ENCODE data around the gene SLC10A7. TPM values are rescaled to one million over a fixed set of nuclear protein-coding genes. Genes with fewer than 3 reads are reported as not detected.

SLC10A7 gene
- total and polyA plus RNA-seq, 7 experiments from 2014 or later, result 7.9 to 26.8 (median 15.0) TPM

GRCh38 chr4:146282657-146283056 lies 239.1 kb downstream of the SLC10A7 start:
- CTCF ChIA-PET, result no interaction called here
- Mint-ChIP-seq H3K27me3 (no peaks in the 10 kb centered on the region), H3K36me3 (peaks cover 0 to 18% (median 4%) of the 10 kb centered on the region in 5 donors), H3K4me3 (no peak overlapping the region), H3K4me1 (no peaks in the 10 kb centered on the region), H3K27ac (no peak overlapping the region), H3K9me3 (no peaks in the 10 kb centered on the region)
- POLR2A ChIA-PET, result interaction anchor here (0.7 kb wide), 1 partner anchor 51 kb away, joined by 3 read pairs; no protein-coding TSS in a partner anchor
- DNase-seq, result no peak
- no peaks in the 10 kb centered on the region for H3K4me1 ChIP-seq (ENCODE audit: control insufficient read depth in 2 of 2, insufficient read depth in 2 of 2, low read length in 2 of 2)
- no peaks in the 10 kb centered on the region for H3K9me3 ChIP-seq (ENCODE audit: control insufficient read depth in 2 of 3, low read length in 3 of 3)
- peaks cover 0 to 15% (median 0%) of the 10 kb centered on the region in 3 experiments for H3K36me3 ChIP-seq (ENCODE audit: control insufficient read depth in 2 of 3, insufficient read depth in 3 of 3, low read length in 3 of 3)
- H3K27me3 ChIP-seq (ENCODE audit: control insufficient read depth in 2 of 2, insufficient read depth in 2 of 2, low read length in 2 of 2), result no peaks in the 10 kb centered on the region
- intact Hi-C loops (cut with micrococcal nuclease), result no loop called here
- H3K27ac ChIP-seq (ENCODE audit: low read depth, low read length), result no peak overlapping the region
- no peak for ATAC-seq
- H3K4me3 ChIP-seq (ENCODE audit: low read length), result no peak overlapping the region

- Mint-ChIP-seq H3K4me3 (no peak overlapping the region), H3K27ac (no peak overlapping the region), H3K27me3 (no peaks in the 10 kb centered on the region), H3K4me1 (no peaks in the 10 kb centered on the region), H3K9me3 (no peaks in the 10 kb centered on the region), H3K36me3 (peaks cover 0 to 36% (median 9%) of the 10 kb centered on the region in 5 donors)
- no peaks in the 10 kb centered on the region for H3K27me3 ChIP-seq (ENCODE audit: control insufficient read depth in 2 of 2, insufficient read depth in 2 of 2, low read length in 2 of 2)
- no peaks in the 10 kb centered on the region for H3K9me3 ChIP-seq (ENCODE audit: control insufficient read depth in 2 of 3, low read length in 3 of 3)
- no peaks in the 10 kb centered on the region for H3K4me1 ChIP-seq (ENCODE audit: control insufficient read depth in 2 of 2, insufficient read depth in 2 of 2, low read length in 2 of 2)
- no peaks in the 10 kb centered on the region for H3K36me3 ChIP-seq (ENCODE audit: control insufficient read depth in 2 of 3, insufficient read depth in 3 of 3, low read length in 3 of 3)
- CTCF ChIA-PET, result no interaction called here
- ATAC-seq, result no peak
- no peak overlapping the region for H3K4me3 ChIP-seq (ENCODE audit: low read length)
- intact Hi-C loops (cut with micrococcal nuclease), result no loop called here
- POLR2A ChIA-PET, result no interaction called here
- H3K27ac ChIP-seq (ENCODE audit: low read depth, low read length), result no peak overlapping the region
- no peak for DNase-seq
Measured at GRCh38 chr4:146278986-146279385, 242.8 kb downstream of the SLC10A7 start.

DNA sequence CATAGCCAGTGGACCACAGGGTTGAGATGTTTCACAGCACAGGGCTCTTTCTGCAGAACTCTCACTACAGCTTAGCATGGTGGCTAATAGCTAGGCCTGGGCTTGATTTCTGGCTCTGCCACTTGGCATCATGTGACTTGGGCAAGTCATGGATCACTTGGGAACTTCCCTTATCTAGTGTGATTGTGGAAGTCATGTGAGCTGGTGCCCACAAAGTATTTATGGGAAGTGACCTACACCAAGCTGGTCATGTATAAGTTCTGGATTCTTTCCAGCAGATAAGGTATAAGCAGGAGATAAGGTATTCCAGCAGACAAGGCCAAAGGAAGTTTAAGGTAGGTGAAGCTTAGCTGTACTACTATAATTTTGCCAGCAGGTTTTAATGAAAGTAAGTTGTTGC lies 246.4 kb downstream of the SLC10A7 start:
- ChIA-PET CTCF (interaction anchor here (0.8 kb wide), 1 partner anchor 11 kb away, joined by 3 read pairs; no protein-coding TSS in a partner anchor), POLR2A (no interaction called here)
- Histone ChIP-seq H3K9me3 (ENCODE audit: control insufficient read depth in 2 of 3, low read length in 3 of 3) (no peaks in the 10 kb centered on the region), H3K27me3 (ENCODE audit: control insufficient read depth in 2 of 2, insufficient read depth in 2 of 2, low read length in 2 of 2) (no peaks in the 10 kb centered on the region), H3K36me3 (ENCODE audit: control insufficient read depth in 2 of 3, insufficient read depth in 3 of 3, low read length in 3 of 3) (no peaks in the 10 kb centered on the region), H3K4me1 (ENCODE audit: control insufficient read depth in 2 of 2, insufficient read depth in 2 of 2, low read length in 2 of 2) (no peaks in the 10 kb centered on the region), H3K27ac (ENCODE audit: low read depth, low read length) (no peak overlapping the region), H3K4me3 (ENCODE audit: low read length) (no peak overlapping the region)
- intact Hi-C loops (cut with micrococcal nuclease), result no loop called here
- H3K9me3 Mint-ChIP-seq, result no peaks in the 10 kb centered on the region
- H3K27ac Mint-ChIP-seq, result no peak overlapping the region
- ATAC-seq (no peak), DNase-seq (no peak)
- peaks cover 0 to 6% (median 0%) of the 10 kb centered on the region in 7 donors for H3K4me1 Mint-ChIP-seq
- H3K36me3 Mint-ChIP-seq, result peaks cover 2 to 42% (median 23%) of the 10 kb centered on the region in 5 donors
- no peaks in the 10 kb centered on the region for H3K27me3 Mint-ChIP-seq
- H3K4me3 Mint-ChIP-seq, result no peak overlapping the region

GRCh38 chr4:146274774-146275173 lies 247.0 kb downstream of the SLC10A7 start:
- Mint-ChIP-seq H3K36me3 (peaks cover 2 to 45% (median 25%) of the 10 kb centered on the region in 5 donors), H3K27me3 (no peaks in the 10 kb centered on the region), H3K9me3 (no peaks in the 10 kb centered on the region), H3K27ac (no peak overlapping the region), H3K4me1 (peaks cover 0 to 6% (median 0%) of the 10 kb centered on the region in 7 donors), H3K4me3 (no peak overlapping the region)
- CTCF ChIA-PET, result no interaction called here
- intact Hi-C loops (cut with micrococcal nuclease), result no loop called here
- ATAC-seq (no peak), DNase-seq (no peak)
- Histone ChIP-seq H3K4me3 (ENCODE audit: low read length) (no peak overlapping the region), H3K9me3 (ENCODE audit: control insufficient read depth in 2 of 3, low read length in 3 of 3) (no peaks in the 10 kb centered on the region), H3K27ac (ENCODE audit: low read depth, low read length) (no peak overlapping the region), H3K4me1 (ENCODE audit: control insufficient read depth in 2 of 2, insufficient read depth in 2 of 2, low read length in 2 of 2) (no peaks in the 10 kb centered on the region), H3K36me3 (ENCODE audit: control insufficient read depth in 2 of 3, insufficient read depth in 3 of 3, low read length in 3 of 3) (no peaks in the 10 kb centered on the region), H3K27me3 (ENCODE audit: control insufficient read depth in 2 of 2, insufficient read depth in 2 of 2, low read length in 2 of 2) (no peaks in the 10 kb centered on the region)
- POLR2A ChIA-PET, result no interaction called here

DNA sequence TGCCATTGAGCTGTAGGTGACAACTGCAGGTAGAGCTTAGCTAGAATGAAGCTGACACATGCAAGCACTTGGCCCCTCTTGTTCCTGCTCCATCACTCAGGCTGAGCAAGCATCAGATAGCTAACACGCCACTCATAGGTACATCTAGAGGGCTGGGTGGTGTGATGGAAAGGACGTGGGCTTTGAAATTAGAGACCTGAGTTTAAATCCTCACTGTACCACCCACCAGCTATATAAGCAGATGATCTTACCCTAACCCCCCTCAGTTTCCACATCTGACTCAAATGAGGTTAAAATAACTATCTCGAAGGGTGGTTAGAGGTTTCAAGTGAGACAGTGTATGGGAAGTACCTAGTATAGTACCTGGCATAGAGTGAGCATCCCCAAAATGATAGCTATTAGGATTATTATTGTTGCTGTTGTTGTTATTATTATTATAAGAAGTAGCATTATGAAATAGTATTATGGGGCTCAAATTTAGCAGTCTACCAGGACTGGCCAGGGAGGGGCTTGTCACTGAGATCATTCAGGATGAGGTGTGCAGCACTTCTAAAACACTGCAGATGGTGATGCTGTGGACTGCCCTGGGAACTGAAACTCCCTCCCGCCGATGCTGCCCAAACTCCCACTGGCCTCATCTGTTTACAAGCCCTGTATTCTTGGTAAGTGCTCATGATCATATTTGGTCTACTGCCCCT lies 248.4 kb downstream of the SLC10A7 start:
- H3K4me3 Mint-ChIP-seq, result no peak overlapping the region
- CTCF ChIA-PET, result interaction anchor here (0.8 kb wide), 1 partner anchor 94 kb away, joined by 3 read pairs; no protein-coding TSS in a partner anchor

DNA sequence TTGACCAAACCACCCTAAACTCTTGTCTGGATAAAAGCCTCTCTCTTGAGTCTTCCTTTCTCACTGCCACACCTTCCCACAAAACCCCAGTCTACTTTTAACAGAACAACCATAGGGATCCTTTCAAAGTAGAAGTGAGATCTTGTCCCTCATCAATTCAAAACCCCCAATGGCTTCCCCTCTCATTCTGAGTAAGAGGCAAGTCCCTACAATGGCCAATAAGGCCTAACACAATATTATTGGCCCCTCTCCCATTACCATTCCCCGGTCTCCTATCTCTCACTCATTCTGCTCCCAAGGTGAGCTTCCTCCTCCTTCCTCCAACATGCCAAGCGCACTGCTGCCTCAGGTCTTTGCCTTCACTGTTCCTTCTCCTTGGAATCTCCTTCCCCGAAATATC lies 250.3 kb downstream of the SLC10A7 start:
- no peak overlapping the region for H3K4me3 ChIP-seq (ENCODE audit: low read length)
- DNase-seq, result no peak
- H3K4me1 Mint-ChIP-seq, result peaks cover 0 to 6% (median 0%) of the 10 kb centered on the region in 7 donors
- H3K27me3 ChIP-seq (ENCODE audit: control insufficient read depth in 2 of 2, insufficient read depth in 2 of 2, low read length in 2 of 2), result no peaks in the 10 kb centered on the region
- no peaks in the 10 kb centered on the region for H3K4me1 ChIP-seq (ENCODE audit: control insufficient read depth in 2 of 2, insufficient read depth in 2 of 2, low read length in 2 of 2)
- intact Hi-C loops (cut with micrococcal nuclease), result no loop called here
- ChIA-PET POLR2A (no interaction called here), CTCF (no interaction called here)
- H3K9me3 Mint-ChIP-seq, result no peaks in the 10 kb centered on the region
- no peaks in the 10 kb centered on the region for H3K36me3 ChIP-seq (ENCODE audit: control insufficient read depth in 2 of 3, insufficient read depth in 3 of 3, low read length in 3 of 3)
- H3K36me3 Mint-ChIP-seq, result peaks cover 2 to 46% (median 18%) of the 10 kb centered on the region in 5 donors
- no peak overlapping the region for H3K27ac ChIP-seq (ENCODE audit: low read depth, low read length)
- no peak for ATAC-seq
- no peaks in the 10 kb centered on the region for H3K9me3 ChIP-seq (ENCODE audit: control insufficient read depth in 2 of 3, low read length in 3 of 3)
- H3K27me3 Mint-ChIP-seq, result no peaks in the 10 kb centered on the region
- no peak overlapping the region for H3K4me3 Mint-ChIP-seq
- no peak overlapping the region for H3K27ac Mint-ChIP-seq

More for the DNA sequence above, 248.4 kb downstream of the SLC10A7 start:
- Histone ChIP-seq H3K4me1 (ENCODE audit: control insufficient read depth in 2 of 2, insufficient read depth in 2 of 2, low read length in 2 of 2) (no peaks in the 10 kb centered on the region), H3K36me3 (ENCODE audit: control insufficient read depth in 2 of 3, insufficient read depth in 3 of 3, low read length in 3 of 3) (no peaks in the 10 kb centered on the region), H3K27me3 (ENCODE audit: control insufficient read depth in 2 of 2, insufficient read depth in 2 of 2, low read length in 2 of 2) (no peaks in the 10 kb centered on the region), H3K27ac (ENCODE audit: low read depth, low read length) (no peak overlapping the region), H3K9me3 (ENCODE audit: control insufficient read depth in 2 of 3, low read length in 3 of 3) (no peaks in the 10 kb centered on the region), H3K4me3 (ENCODE audit: low read length) (no peak overlapping the region)
- H3K27ac Mint-ChIP-seq, result no peak overlapping the region
- peaks cover 2 to 50% (median 28%) of the 10 kb centered on the region in 5 donors for H3K36me3 Mint-ChIP-seq
- H3K27me3 Mint-ChIP-seq, result no peaks in the 10 kb centered on the region
- intact Hi-C loops (cut with micrococcal nuclease), result no loop called here
- DNase-seq, result no peak
- POLR2A ChIA-PET, result no interaction called here
- H3K9me3 Mint-ChIP-seq, result no peaks in the 10 kb centered on the region
- peaks cover 0 to 6% (median 0%) of the 10 kb centered on the region in 7 donors for H3K4me1 Mint-ChIP-seq
- ATAC-seq, result no peak

DNA sequence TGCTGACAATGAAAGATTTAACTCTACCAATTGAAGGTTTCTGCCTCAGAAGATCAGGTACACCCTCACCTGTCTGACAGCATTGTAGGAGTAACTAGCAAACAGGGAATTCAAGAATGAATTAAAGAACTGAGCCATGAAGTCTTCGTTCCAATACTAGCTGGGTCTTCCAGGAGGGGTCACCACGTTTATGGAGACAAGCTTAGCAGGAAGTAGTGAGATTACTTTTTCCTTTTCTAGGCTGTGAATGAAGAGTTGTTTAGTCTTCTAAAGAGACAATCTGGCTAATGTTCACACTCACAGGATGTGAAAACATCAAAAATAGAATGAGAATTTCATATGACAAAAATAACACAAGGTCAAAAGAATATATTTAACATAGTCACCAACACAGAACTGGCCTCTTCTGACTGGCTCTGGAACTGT lies 252.5 kb downstream of the SLC10A7 start:
- CTCF ChIA-PET, result no interaction called here
- no peaks in the 10 kb centered on the region for H3K27me3 Mint-ChIP-seq
- no peaks in the 10 kb centered on the region for H3K9me3 Mint-ChIP-seq
- Histone ChIP-seq H3K27me3 (ENCODE audit: control insufficient read depth in 2 of 2, insufficient read depth in 2 of 2, low read length in 2 of 2) (no peaks in the 10 kb centered on the region), H3K27ac (ENCODE audit: low read depth, low read length) (no peak overlapping the region), H3K4me1 (ENCODE audit: control insufficient read depth in 2 of 2, insufficient read depth in 2 of 2, low read length in 2 of 2) (no peaks in the 10 kb centered on the region), H3K36me3 (ENCODE audit: control insufficient read depth in 2 of 3, insufficient read depth in 3 of 3, low read length in 3 of 3) (no peaks in the 10 kb centered on the region), H3K4me3 (ENCODE audit: low read length) (no peak overlapping the region), H3K9me3 (ENCODE audit: control insufficient read depth in 2 of 3, low read length in 3 of 3) (no peaks in the 10 kb centered on the region)
- peaks cover 0 to 46% (median 9%) of the 10 kb centered on the region in 5 donors for H3K36me3 Mint-ChIP-seq
- DNase-seq (no peak), ATAC-seq (no peak)
- POLR2A ChIA-PET, result no interaction called here
- H3K27ac Mint-ChIP-seq, result no peak overlapping the region
- intact Hi-C loops (cut with micrococcal nuclease), result no loop called here
- H3K4me3 Mint-ChIP-seq, result no peak overlapping the region
- peaks cover 0 to 6% (median 0%) of the 10 kb centered on the region in 7 donors for H3K4me1 Mint-ChIP-seq

Data from naive thymus-derived CD4-positive, alpha-beta T cell (primary cell).